CD4-positive, alpha-beta T cell treated with Interleukin-17A for 4 hours (primary cell): ENCODE data around the gene OR4D11.
A peak's percentile ranks its signal among the peaks of the same experiment; 100 is the strongest.

Experiments
- DNase-seq: peaks from one replicate; pipeline ENCODE4 v3.0.0-alpha.2; 2020; ENCODE audit warnings: mixed read lengths

OR4D11 gene

DNA sequence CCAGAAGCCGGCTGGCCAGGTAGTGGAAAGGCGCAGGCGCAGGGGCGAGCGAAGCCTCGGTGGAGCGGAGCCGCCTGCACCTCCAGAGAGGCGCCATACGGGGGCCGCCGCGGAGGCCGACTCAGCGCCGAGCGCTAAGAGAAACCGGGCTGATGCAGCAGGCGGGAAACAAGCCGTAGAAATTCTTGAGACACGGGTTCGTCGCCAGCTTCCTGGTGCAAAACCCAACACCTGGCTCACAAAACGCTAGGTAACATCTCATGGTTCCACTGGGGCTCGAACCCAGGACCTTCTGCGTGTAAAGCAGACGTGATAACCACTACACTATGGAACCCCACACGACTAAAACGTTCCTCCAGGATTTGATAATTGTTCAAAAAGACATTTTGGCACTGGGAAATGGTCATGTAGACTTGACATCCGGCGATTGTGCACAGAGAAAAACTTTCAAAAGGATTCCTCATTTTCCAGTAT lies 47.0 kb downstream of the OR4D11 start:
- peak; percentile 86 for DNase-seq

GRCh38 chr11:59550842-59551658 lies 47.7 kb downstream of the OR4D11 start:
- DNase-seq = peak; percentile 81

- no peak for DNase-seq
Measured at GRCh38 chr11:59551659-59552521, 48.5 kb downstream of the OR4D11 start.

- no peak for DNase-seq
Measured at GRCh38 chr11:59552844-59553243, 49.5 kb downstream of the OR4D11 start.

DNA sequence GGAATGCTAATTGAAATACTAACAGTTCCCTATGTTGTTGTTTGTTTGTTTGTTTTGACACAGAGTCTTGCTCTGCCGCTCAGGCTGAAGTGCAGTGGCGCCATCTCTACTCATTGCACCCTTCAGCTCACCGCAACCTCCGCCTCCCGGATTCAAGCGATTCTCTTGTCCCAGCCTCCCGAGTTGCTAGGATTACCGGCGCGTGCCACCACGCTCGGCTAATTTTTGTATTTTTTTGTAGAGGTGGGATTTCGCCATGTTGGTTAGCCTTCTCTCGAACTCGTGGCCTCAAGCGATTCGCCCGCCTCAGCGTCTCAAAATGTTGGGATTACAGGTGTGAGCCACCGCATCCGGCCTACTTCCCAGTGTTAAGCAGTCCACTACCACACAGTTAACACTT lies 49.9 kb downstream of the OR4D11 start:
- no peak for DNase-seq
